Limb (tissue), 2 donors: ENCODE results near the gene POMC.
"Not testable (repeated sequence)": the region's sequence is repeated elsewhere in the genome, so short reads cannot be mapped to it uniquely, and the experiment has no call there.

Experiments
- DNase-seq, 2 donors: peaks; one replicate each; pipeline ENCODE4 v3.0.0-alpha.2; 2016; ENCODE audit errors: extremely low spot score in 2 of 2

POMC gene

DNA sequence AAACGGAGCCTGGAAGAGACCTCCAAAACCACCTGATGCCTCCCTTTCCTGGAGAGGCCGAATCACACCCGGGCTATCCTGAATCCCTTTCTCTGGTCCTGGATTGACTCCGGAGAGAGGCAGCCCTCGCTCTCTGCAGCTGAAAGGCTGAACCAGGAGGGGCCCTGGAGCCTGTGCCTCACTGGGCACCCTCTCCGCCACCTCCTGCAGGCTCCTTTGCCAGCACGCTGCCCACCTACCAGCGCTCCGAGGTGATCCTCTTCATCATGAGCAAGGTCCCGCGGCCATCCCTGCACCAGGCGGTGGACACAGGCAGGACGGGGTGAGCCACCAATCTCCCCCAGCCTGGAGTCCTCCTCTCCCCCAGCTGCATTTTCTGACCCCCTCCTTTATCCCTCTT is 35.7 kb downstream of the POMC start:
- DNase-seq, result no peak

DNA sequence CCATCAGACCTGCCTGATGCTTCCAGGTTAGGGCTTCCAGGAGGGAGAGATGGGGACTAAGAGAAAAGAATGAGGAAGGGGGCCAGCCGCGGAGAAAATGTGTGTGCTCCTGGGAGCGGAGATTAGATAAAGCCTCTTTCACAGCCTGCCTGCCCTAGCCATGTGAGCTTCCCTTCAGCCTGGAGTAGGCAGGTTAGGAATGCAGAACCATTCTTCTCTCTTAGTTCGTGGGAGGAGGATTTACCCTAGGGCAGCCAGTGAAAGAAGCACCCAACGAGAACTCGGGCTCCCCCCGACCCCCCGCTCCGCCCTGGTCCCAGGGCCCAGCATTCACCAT is 36.1 kb downstream of the POMC start:
- DNase-seq, result no peak

DNA sequence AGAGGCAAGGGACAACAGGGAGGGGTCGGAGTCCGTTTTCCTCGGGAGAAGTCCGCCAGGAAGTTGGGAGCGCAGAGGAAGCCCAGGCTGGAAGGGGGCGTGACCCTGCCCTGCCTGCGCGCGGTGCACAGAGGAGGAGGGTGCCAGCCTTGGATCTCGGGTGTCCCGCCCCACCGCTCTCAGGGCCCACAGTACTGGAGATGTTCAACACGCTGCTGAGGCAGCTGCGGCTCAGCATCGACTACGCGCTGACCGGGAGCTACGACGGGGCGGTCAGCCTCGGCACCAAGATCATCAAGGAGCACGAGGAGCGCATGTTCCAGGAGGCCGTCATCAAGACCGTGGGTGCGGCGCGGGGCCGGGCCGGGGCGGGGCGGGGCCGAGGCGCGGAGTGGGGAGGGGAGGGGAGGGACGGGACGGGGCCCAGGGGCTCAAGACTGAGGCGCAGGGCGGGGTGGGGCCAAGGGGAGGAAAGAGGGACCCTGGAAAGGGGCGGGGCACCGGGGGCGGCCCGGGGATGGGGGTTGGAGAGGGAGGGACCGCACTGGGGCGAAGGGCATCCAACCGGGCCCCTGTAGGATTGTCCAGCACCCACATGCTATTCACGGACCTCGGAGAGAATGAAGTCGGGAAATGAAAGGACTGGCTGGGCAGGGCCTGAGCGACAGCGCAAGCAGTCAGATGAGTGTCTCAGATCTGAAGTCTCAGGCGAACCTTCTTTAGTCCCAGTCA is 36.6 kb downstream of the POMC start:
- peak in 1 of 2 donors; percentile 47 for DNase-seq

DNA sequence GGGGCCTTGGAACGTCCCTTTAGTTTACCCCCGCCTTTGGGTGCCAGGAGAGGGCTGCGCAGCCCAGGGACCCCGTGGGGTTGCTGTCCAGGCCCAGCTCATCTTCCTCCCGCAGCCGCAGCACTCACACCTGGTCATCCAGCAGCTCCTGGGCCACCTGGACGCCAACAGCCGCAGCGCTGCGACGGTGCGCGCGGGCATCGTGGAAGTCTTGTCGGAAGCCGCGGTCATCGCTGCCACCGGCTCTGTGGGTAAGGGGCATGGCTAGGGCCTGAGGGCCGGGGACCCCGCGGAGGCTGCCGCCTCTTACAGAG is 37.2 kb downstream of the POMC start:
- DNase-seq, result no peak

DNA sequence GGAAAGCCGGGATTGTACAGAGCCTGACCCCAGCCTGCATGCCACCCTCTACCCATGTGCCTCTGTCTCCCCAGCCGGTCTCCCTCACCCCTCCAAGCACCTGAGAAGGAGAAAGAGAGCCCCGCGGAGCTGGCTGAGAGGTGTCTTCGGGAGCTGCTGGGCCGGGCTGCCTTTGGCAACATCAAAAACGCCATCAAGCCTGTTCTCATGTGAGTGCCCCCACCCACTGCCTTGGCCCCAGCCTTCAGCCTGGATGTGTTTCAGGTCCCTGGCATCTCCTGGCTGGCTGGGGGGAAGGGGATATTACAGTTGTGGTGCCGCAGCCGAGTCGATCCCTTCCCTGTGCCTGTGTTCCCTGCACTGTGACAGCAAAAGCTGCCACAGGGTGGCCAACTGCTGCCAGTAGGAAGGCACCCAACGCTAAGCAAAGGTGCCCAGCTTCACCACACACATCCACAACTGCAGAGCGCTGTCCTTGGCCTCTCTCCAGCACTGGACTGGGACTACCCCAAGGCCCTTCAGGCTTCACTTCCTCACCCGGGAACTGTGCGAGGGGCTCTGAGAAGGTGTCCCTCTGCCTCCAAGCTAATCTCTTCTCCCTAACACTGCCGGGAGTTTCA is 38.4 kb downstream of the POMC start:
- no peak for DNase-seq

DNA sequence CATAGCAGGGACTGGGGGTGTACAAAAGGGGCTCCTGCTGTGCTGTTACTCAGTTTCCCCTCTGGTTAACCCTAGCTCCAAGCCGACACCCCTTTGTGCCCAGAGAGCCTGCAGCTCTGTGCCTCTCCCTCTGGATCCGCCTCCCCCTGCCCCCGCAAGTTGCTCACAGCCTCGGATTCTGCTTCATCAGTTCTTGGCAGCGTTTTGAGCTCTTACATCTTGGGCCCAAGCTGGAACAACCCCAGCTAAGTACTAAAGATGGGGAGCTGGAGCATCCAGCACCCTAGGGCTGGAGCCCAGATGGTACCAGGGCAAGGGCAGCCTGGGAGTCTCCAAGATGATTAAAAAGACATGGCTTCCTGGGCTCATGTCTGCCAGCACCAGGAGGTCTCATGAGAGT is 40.7 kb downstream of the POMC start:
- no peak for DNase-seq

DNA sequence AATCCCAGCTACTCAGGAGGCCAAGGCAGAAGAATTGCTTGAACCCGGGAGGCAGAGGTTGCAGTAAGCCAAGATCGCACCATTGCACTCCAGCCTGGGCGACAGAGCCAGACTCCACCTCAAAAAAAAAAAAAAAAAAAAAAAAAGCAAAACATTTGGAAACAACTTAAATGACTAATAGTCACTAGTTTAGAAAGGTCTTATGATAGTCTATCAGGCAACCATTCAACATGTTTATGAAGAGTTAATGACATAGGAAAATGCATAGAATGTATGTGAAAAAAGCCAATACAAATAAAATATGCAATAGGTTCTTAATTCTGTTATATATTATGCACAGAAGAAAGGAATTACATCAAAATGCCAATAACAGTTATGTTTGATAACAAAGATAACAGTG is 41.3 kb downstream of the POMC start:
- DNase-seq, result not testable (repeated sequence)

DNA sequence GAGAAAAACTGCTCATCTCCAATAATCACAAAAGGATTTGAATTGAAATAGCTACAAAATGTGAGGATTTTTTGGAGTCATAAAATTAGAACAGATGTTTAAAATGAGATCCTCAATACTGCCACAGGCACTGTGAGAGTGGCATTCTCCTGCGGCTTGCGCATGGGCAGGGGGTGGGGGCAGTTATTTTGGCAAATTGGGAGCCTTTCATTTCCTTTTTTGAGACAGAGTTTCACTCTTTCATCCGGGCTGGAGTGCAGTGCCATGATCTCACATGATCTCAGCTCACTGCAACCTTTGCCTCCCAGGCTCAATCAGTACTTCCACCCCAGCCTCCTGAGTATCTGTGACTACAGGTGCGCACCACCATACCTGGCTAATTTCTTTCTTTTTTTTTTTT is 42.4 kb downstream of the POMC start:
- DNase-seq, result no peak

DNA sequence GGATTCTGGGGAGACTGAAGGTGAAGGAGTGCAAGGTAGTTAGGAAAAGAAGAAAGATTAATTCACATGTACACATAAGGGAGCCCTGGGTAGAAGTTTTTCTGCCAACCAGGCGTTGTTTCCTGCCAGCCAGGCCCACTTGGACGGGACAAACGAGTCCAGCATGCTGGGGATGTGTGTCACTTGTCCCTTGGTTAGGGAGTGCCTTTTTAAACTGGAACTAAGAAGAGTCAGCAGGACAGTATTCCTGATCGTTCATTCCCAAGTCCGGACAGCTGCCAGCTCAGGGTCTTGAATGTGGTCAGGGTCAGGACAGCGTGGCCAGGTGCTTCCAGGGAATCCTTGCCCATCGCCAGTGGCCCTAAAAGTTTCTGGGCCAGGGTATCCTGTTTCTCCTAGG is 43.2 kb downstream of the POMC start:
- no peak for DNase-seq

DNA sequence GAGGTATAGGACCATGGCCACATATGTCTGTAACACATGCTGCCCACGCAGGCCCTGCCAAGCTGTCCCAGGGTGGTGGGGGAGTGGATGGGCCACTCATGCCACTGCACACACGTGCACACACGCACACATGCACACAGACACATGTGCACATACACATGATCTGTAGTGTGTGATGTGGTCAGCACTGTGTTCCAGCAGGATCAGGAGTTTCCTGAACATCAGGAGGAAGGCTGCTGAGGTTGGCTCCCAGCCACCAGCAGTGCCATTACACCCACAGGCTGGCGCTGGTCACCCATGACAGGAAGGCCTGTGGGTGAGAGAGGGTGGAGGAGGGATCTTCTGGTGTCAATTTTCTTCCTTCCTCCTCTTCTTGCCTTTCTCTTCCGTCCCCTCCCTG is 44.7 kb downstream of the POMC start:
- no peak for DNase-seq

DNA sequence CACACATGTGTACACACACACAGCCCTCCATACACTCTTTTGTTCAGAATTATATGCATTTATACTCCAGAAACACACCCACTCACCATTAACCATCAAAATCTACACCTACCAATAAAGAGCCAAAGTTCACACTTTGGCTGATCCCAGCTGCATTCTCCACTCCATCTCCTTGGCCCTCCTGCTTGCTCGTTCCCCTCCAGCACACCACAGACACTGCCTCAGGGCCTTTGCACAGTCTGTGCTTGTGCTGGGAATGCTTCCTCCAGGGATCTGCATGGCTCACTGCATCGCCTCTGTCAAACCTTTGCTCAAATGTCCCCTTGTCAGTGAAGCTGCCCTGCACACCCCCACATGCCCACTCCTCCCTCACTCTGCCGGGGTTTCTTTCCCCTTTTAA is 46.0 kb downstream of the POMC start:
- DNase-seq, result no peak

DNA sequence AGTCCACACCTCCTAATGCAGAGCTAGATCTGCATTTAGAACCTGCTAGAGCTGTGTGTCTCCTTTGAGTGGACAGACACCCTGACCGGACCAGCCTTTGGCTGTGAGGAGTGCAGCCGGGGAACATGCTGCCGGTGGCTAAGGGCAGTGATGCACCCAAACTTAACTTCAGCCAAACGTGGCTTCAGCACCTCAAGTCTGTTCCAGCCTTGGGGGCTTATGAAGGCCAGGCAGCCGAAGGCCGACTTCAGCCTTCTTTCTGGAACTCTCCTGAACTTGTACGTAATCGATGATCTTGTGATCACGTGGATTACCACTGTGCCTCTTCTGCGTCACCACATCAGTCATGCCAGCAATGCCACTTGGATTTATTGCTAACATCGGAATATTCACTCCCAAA is 49.1 kb downstream of the POMC start:
- DNase-seq, result no peak

DNA sequence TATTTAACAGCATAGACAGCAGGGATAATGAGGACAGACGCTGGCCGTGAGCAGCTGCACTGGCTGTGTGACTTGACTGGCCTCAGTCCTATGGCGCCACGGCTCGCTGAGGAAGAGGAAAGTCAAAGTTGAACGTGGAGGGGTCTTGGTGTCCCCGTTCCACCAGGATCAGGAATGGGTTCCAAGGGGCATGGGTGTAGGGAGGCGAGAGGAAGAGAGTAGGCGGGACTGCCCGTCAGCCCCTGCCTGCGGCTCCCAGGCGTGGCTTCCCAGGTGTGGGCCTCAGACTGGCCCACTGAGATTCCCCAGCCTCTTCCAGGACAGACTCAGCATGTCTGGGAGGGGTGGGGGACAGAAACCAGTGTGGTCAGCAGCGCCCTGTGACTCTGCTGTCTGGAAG is 51.4 kb downstream of the POMC start:
- no peak for DNase-seq

DNA sequence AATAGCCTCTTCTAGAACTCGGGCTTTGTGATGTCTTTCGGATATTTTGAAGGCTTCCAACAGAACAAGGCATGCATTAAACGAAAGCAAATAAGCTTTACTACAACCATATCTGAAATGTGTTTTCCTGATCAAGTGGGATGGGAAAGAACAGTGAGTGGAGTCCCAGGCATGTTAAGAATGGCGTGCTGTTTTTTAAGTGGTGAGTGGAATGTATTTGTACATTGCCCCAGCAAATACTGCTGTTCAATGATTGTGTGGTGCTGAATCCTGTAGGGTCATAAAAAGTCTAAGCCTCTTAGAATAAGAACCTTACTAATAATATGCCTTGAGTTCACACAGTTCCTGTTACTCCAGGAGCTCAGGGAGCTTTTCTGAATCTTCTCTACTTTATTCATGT is 52.5 kb downstream of the POMC start:
- DNase-seq, result no peak

DNA sequence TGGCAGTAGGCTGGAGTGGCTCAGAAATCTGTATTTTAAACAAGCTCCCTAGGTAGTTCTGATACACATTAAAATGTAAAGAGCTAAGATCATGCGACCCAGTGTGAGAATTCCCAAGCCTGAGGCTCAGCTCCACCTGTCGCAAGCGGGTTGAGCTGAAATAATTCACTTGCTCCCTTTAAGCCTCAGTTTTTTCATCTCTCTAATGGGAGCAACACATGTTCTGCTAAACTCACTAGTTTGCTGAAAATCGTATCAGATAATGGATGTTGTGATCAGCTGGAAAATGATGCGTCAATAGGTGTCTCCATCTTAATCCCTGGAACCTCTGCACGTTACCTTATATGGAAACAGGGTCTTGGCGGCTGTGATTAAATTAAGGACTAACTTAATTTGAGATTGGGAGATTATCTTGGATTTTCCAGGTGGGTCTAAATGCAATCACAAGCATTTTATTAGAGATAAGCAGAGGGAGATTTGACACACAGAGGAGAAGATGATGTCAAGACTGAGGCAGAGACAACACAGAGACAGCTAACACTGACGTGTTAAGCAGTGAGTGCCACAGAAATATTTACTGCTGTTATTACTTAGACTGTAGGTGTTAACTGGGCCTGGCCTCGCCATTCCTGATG is 53.0 kb downstream of the POMC start:
- DNase-seq, result no peak

DNA sequence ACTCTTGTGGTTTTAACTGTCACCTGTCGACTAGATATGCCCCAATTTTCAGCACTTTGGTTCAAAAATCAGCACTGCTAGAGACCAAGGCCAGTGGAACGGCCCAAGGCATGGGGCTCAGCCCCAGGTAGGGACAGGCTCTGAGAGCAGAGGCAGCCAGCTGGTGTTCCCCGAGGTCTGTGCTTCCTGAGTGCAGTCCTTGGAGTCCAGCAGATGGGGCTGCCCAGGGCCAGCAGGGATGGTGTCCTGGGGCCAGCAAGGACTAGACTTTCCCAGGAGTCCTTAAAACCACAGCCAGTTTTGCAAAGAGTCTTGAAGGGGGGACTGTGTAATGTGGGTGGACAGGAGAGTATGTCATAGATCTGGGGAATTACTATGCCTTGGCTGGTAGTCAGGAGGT is 56.3 kb downstream of the POMC start:
- no peak for DNase-seq
